CD14-positive monocyte (primary cell): ENCODE data around the gene EVX2. TPM values are rescaled to one million over a fixed set of nuclear protein-coding genes. Genes with fewer than 3 reads are reported as not detected.

Source experiments
- DNase-seq, 3 donors: peaks; one replicate each; pipeline ENCODE4 v3.0.0-alpha.2; 2011 to 2022
- H2AFZ ChIP-seq: 2 replicates; pipeline ENCODE4 v1.6.0; 2012; ENCODE audit warnings: mild to moderate bottlenecking, low read depth, low read length, inconsistent platforms; ENCODE audit not compliant: insufficient read depth, poor library complexity, severe bottlenecking
- H3K27ac ChIP-seq, 2 donors: 1 replicate in 1 of 2; 2 replicates in 1 of 2; pipeline ENCODE4 v1.5.1; 2012 to 2013; ENCODE audit warnings: low read length in 2 of 2, control low read depth in 1 of 2, inconsistent platforms in 1 of 2, low read depth in 1 of 2, mild to moderate bottlenecking in 1 of 2
- H3K27me3 ChIP-seq, 2 donors: one replicate each; pipeline versions ENCODE4 v1.6.0 to v1.6.1; 2011 to 2013; ENCODE audit warnings: low read length in 2 of 2; ENCODE audit not compliant: control insufficient read depth in 2 of 2, insufficient read depth in 2 of 2
- H3K36me3 ChIP-seq, 2 donors: replicated peaks in 1 of 2; 1 replicate in 1 of 2; 2 replicates in 1 of 2; pipeline versions ENCODE4 v1.5.1 to v1.6.1; 2012 to 2013; ENCODE audit warnings: low read length in 2 of 2, control low read depth in 1 of 2, inconsistent platforms in 1 of 2, mild to moderate bottlenecking in 1 of 2; ENCODE audit not compliant: insufficient read depth in 2 of 2, control insufficient read depth in 1 of 2
- H3K4me1 ChIP-seq, 2 donors: 1 replicate in 1 of 2; 2 replicates in 1 of 2; pipeline versions ENCODE4 v1.5.1 to v1.6.1; 2012 to 2013; ENCODE audit warnings: low read length in 2 of 2, control low read depth in 1 of 2, inconsistent platforms in 1 of 2, mild to moderate bottlenecking in 1 of 2, moderate library complexity in 1 of 2; ENCODE audit not compliant: insufficient read depth in 2 of 2, control insufficient read depth in 1 of 2
- H3K4me2 ChIP-seq: replicated peaks from 2 replicates; pipeline ENCODE3; 2012; ENCODE audit warnings: low read length, moderate library complexity, mild to moderate bottlenecking; ENCODE audit not compliant: poor library complexity, severe bottlenecking; ENCODE audit errors: extremely low read depth
- H3K4me3 ChIP-seq, 3 experiments: fragments of 200-600 bp in 1 of 3; sonication (generic) in 1 of 3; replicated peaks in 1 of 3; 1 replicate in 2 of 3; 2 replicates in 1 of 3; pipeline ENCODE4 v1.5.1; 2011 to 2013; ENCODE audit warnings: low read length in 3 of 3, mild to moderate bottlenecking in 3 of 3, control low read depth in 2 of 3, low read depth in 2 of 3, inconsistent platforms in 1 of 3, moderate library complexity in 1 of 3
- H3K79me2 ChIP-seq: 2 replicates; pipeline ENCODE4 v1.6.0; 2012; ENCODE audit warnings: mild to moderate bottlenecking, control low read depth, inconsistent platforms, low read length, moderate library complexity; ENCODE audit not compliant: insufficient read depth
- H3K9ac ChIP-seq: 2 replicates; pipeline ENCODE4 v1.6.0; 2017; ENCODE audit warnings: low read length, mild to moderate bottlenecking; ENCODE audit not compliant: insufficient read depth, poor library complexity, severe bottlenecking
- H3K9me3 ChIP-seq, 2 donors: replicated peaks in 1 of 2; 1 replicate in 1 of 2; 2 replicates in 1 of 2; pipeline versions ENCODE4 v1.5.1 to v1.6.1; 2012 to 2013; ENCODE audit warnings: low read length in 2 of 2, control low read depth in 1 of 2; ENCODE audit not compliant: control insufficient read depth in 1 of 2, insufficient read depth in 1 of 2
- H4K20me1 ChIP-seq: 2 replicates; pipeline ENCODE4 v1.6.0; 2012; ENCODE audit warnings: mild to moderate bottlenecking, low read length, control low read depth, moderate library complexity; ENCODE audit not compliant: insufficient read depth
- H3K27ac Mint-ChIP-seq, 7 donors: one replicate each; pipeline ENCODE4 v1.8.0; 2020; ENCODE audit warnings: mild to moderate bottlenecking in 7 of 7, mixed read lengths in 7 of 7, moderate library complexity in 6 of 7, inconsistent platforms in 2 of 7
- H3K27me3 Mint-ChIP-seq, 3 donors: one replicate each; pipeline ENCODE4 v1.8.0; 2021 to 2022; ENCODE audit warnings: low read depth in 3 of 3, mild to moderate bottlenecking in 3 of 3, mixed read lengths in 3 of 3, moderate library complexity in 3 of 3, inconsistent platforms in 1 of 3
- H3K36me3 Mint-ChIP-seq, 2 donors: one replicate each; pipeline ENCODE4 v1.8.0; 2020; ENCODE audit warnings: mixed read lengths in 2 of 2, inconsistent platforms in 1 of 2, mild to moderate bottlenecking in 1 of 2
- H3K4me1 Mint-ChIP-seq: one replicate; pipeline ENCODE4 v1.8.0; 2020; ENCODE audit warnings: mild to moderate bottlenecking, mixed read lengths
- H3K4me3 Mint-ChIP-seq, 2 donors: one replicate each; pipeline ENCODE4 v1.8.0; 2020; ENCODE audit warnings: mild to moderate bottlenecking in 2 of 2, mixed read lengths in 2 of 2, moderate library complexity in 1 of 2
- H3K9me3 Mint-ChIP-seq, 7 donors: one replicate each; pipeline ENCODE4 v1.8.0; 2020 to 2022; ENCODE audit warnings: mixed read lengths in 7 of 7, mild to moderate bottlenecking in 6 of 7, moderate library complexity in 6 of 7, inconsistent platforms in 2 of 7
- CTCF ChIP-seq: fragments of 200-600 bp; IDR thresholded peaks from one replicate; pipeline ENCODE4 v1.8.0; 2022; ENCODE audit warnings: antibody characterized with exemption, mild to moderate bottlenecking
- WGBS: methylation state at CpG from one replicate; pipeline ENCODE4 v1.1.5; 2013; ENCODE audit warnings: missing lambda C conversion rate; ENCODE audit not compliant: insufficient coverage; 5-methylcytosine and 5-hydroxymethylcytosine counted together
- intact Hi-C, 2 donors: fragments of 100-400 bp; cut with micrococcal nuclease; formaldehyde crosslinking; loops; one replicate each; pipeline versions ENCODE4 v1.15.0 to v1.15.1; 2023
- polyA plus RNA-seq, 3 donors: library from polyadenylated mRNA; depleted of rRNA in 1 of 3; unstranded in 2 of 3; stranded (reverse) in 1 of 3; fragments of 300-500 nt in 2 of 3; fragments of >200 nt in 1 of 3; fragmentation: Illumina TruSeq in 2 of 3; gene quantifications; 1 replicate in 2 of 3; 2 replicates in 1 of 3; pipeline ENCODE4 v1.2.3, GENCODE V29; 2012 to 2021

EVX2 gene
- polyA plus RNA-seq, 3 donors = not detected

DNA sequence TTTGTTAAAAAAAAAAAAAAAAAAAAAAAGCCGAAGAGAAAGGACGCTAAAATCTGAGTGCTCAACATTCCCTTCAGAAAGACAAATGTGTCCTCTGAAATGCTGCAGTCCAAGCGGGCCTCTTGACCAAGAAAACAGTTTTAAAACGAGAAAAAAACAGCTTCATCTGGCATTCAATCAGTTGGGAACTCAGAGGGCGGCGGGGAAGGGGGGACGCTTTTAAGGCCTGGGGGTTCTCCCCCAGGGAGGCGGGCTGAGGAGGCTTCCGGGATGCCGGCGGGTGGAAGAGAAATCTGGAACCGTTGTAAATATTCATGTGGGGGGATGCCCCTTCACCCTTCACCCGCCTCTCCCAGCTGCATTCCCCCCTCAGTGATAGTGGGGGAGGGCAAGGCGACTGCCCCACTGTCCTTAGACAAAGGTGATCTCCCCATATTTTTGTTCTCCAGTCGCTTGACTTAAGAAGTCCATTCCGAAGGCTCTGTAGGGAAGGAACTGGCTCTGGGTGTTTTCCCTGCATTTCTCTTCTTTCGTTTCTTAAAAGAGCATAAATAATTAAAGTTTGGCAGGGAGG is 20.1 kb upstream of the EVX2 start:
- H3K4me3 Mint-ChIP-seq = peak overlapping the region in 1 of 2 donors; percentile 83
- peak overlapping the region; percentile 7 for H3K4me2 ChIP-seq
- no peak overlapping the region for H3K4me3 ChIP-seq
- TF ChIP-seq CTCF = no peak
- DNase-seq = no peak
- peaks cover 88 to 98% (median 89%) of the 10 kb centered on the region in 3 donors for H3K27me3 Mint-ChIP-seq
- peaks cover 6 to 12% of the 10 kb centered on the region in 2 donors for H3K4me1 ChIP-seq
- no peaks in the 10 kb centered on the region for H4K20me1 ChIP-seq
- no peaks in the 10 kb centered on the region for H3K79me2 ChIP-seq
- no peaks in the 10 kb centered on the region for H3K36me3 ChIP-seq
- H3K9me3 ChIP-seq = peaks cover 0 to 71% of the 10 kb centered on the region in 2 donors
- H3K27ac ChIP-seq = no peak overlapping the region
- peaks cover 72 to 93% of the 10 kb centered on the region in 2 donors for H3K27me3 ChIP-seq
- 9% methylated on average over 5 of the region's 17 CpGs for WGBS
- H3K27ac Mint-ChIP-seq = no peak overlapping the region
- peaks cover 1 to 8% of the 10 kb centered on the region in 2 donors for H3K36me3 Mint-ChIP-seq
- H2AFZ ChIP-seq = no peak overlapping the region
- H3K4me1 Mint-ChIP-seq = peaks cover 25% of the 10 kb centered on the region
- intact Hi-C loops = no loop called here
- H3K9me3 Mint-ChIP-seq = peaks cover 0 to 39% (median 30%) of the 10 kb centered on the region in 7 donors
- no peak overlapping the region for H3K9ac ChIP-seq

DNA sequence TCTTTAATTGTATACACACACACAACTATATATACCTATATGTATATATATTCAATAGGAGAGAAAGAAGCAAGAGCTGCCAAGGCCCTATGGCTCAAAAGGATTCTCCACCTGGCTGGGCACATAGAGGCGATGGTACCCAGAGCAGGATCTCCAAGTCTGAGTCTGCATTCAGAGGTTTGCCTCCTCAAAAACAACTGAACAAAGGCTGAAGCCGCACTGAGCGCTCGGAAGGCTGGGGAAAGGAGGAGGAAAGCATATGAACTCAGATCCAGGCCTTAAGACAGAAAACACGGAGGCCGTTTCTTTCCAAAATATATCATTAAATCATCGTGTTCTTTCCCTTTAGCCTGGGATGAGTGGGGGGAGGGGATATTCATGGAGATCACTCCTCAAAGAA is 19.4 kb upstream of the EVX2 start:
- H3K27ac Mint-ChIP-seq = no peak overlapping the region
- Histone ChIP-seq H3K9ac (no peak overlapping the region), H3K27me3 (peaks cover 77 to 93% of the 10 kb centered on the region in 2 donors), H3K4me2 (no peak overlapping the region), H2AFZ (no peak overlapping the region), H3K79me2 (no peaks in the 10 kb centered on the region), H3K27ac (no peak overlapping the region), H4K20me1 (no peaks in the 10 kb centered on the region), H3K36me3 (no peaks in the 10 kb centered on the region), H3K4me3 (no peak overlapping the region), H3K9me3 (peaks cover 0 to 77% of the 10 kb centered on the region in 2 donors), H3K4me1 (peaks cover 6 to 12% of the 10 kb centered on the region in 2 donors)
- H3K36me3 Mint-ChIP-seq = peaks cover 0 to 6% of the 10 kb centered on the region in 2 donors
- peaks cover 21% of the 10 kb centered on the region for H3K4me1 Mint-ChIP-seq
- H3K4me3 Mint-ChIP-seq = peak overlapping the region in 1 of 2 donors; percentile 83
- peaks cover 89 to 98% (median 90%) of the 10 kb centered on the region in 3 donors for H3K27me3 Mint-ChIP-seq
- WGBS = no CpG with 5 or more reads among the region's 7 CpGs
- intact Hi-C loops = no loop called here
- TF ChIP-seq CTCF = no peak
- H3K9me3 Mint-ChIP-seq = peaks cover 0 to 36% (median 28%) of the 10 kb centered on the region in 7 donors
- DNase-seq = no peak
